H1 (cell line): ENCODE results near the gene CASP1. TPM values are rescaled to one million over a fixed set of nuclear protein-coding genes. Genes with fewer than 3 reads are reported as not detected.

Source experiments
- CHD7 ChIP-seq: fragments of 300-600 bp; sonication (generic); IDR thresholded peaks from 2 replicates; pipeline ENCODE4 v1.7.1; 2012; ENCODE audit warnings: low read length, moderate library complexity, mild to moderate bottlenecking, inconsistent platforms; ENCODE audit not compliant: insufficient replicate concordance
- polyA plus RNA-seq, 7 experiments: library from polyadenylated mRNA; depleted of rRNA in 3 of 7; stranded (reverse) in 5 of 7; unstranded in 2 of 7; fragments of >200 nt in 5 of 7; fragments of 200-250 nt in 2 of 7; gene quantifications; 1 replicate in 5 of 7; 2 replicates in 1 of 7; 4 replicates in 1 of 7; pipeline versions ENCODE4 v1.2.1 to v1.2.3, GENCODE V29; 2011 to 2013; ENCODE audit warnings: missing spikeins in 2 of 7, mixed read lengths in 2 of 7
- total RNA-seq: library from RNA; stranded (reverse); fragmentation: NEBNext Ultra II Directional; extraction: Animal tissue kit (Norgen Biotek cat#: 25700); gene quantifications from 2 replicates; pipeline ENCODE4 v1.2.1, GENCODE V29; 2021

The CASP1 gene
- total and polyA plus RNA-seq, 2 of the 8 experiments (the other 6 are each of a cell fraction or from before 2014, with no cell fraction given) = not detected

DNA sequence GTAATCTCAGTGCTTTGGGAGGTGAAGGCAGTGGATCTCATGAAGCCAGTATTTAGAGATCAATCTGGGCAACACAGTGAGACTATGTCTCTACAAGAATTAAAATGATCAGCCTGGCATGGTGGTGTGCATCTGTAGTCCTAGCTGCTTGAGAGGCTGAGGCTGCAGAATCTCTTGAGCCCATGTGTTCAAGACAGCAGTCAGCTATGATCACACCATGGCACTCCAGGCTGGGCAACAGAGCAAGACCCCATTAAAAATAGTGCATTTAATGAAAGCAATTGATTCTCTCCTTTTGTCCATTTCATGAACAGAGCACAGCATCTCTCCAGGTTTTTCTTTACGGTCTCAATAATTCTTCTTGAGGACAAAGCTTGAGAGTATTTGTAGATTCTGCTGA lies 21.5 kb upstream of the CASP1 start (continued):
- TF ChIP-seq CHD7 = no peak
- TF ChIP-seq, all 59 proteins: peak for 0
